Hematopoietic multipotent progenitor cell treated with erythropoietin and hydrocortisone succinate and interleukin-3 and kit ligand, for 15 days (in vitro differentiated cells): ENCODE measurements around the gene IPO5.
"Not testable (repeated sequence)": the region's sequence is repeated elsewhere in the genome, so short reads cannot be mapped to it uniquely, and the experiment has no call there.

ENCODE experiments used
- DNase-seq: peaks from one replicate; pipeline ENCODE4 v3.0.0-alpha.2; 2015; ENCODE audit warnings: low spot score

IPO5 gene

GRCh38 chr13:97949316-97949715 lies 4.2 kb upstream of the IPO5 start:
- DNase-seq: not testable (repeated sequence)

GRCh38 chr13:97951376-97951775 lies 2.1 kb upstream of the IPO5 start:
- no peak for DNase-seq

GRCh38 chr13:97952831-97953230 lies 644 bp upstream of the IPO5 start:
- DNase-seq: not testable (repeated sequence)

- DNase-seq: no peak
Observed at GRCh38 chr13:97961340-97961739, 7.9 kb downstream of the IPO5 start.

- DNase-seq: no peak
Observed at GRCh38 chr13:97962887-97963286, 9.4 kb downstream of the IPO5 start.

- no peak for DNase-seq
Observed at GRCh38 chr13:97967226-97967625, 13.8 kb downstream of the IPO5 start.

- DNase-seq: no peak
Observed at GRCh38 chr13:97967948-97968347, 14.5 kb downstream of the IPO5 start.

GRCh38 chr13:97971519-97971918 lies 18.0 kb downstream of the IPO5 start:
- DNase-seq: no peak

GRCh38 chr13:97974773-97975172 lies 21.3 kb downstream of the IPO5 start:
- DNase-seq: no peak

- no peak for DNase-seq
Observed at GRCh38 chr13:97975280-97975847, 21.9 kb downstream of the IPO5 start.

GRCh38 chr13:97975848-97976609 lies 22.6 kb downstream of the IPO5 start:
- peak; percentile 92 for DNase-seq

GRCh38 chr13:97976610-97977521 lies 23.4 kb downstream of the IPO5 start:
- DNase-seq: no peak

GRCh38 chr13:97977982-97978381 lies 24.5 kb downstream of the IPO5 start:
- DNase-seq: no peak

- DNase-seq: no peak
Observed at GRCh38 chr13:97978651-97979050, 25.2 kb downstream of the IPO5 start.

GRCh38 chr13:97979051-97979450 lies 25.6 kb downstream of the IPO5 start:
- no peak for DNase-seq

- DNase-seq: no peak
Observed at GRCh38 chr13:97979556-97979955, 26.1 kb downstream of the IPO5 start.

- no peak for DNase-seq
Observed at GRCh38 chr13:97982286-97982685, 28.8 kb downstream of the IPO5 start.

GRCh38 chr13:97986835-97987234 lies 33.4 kb downstream of the IPO5 start:
- no peak for DNase-seq

- DNase-seq: no peak
Observed at GRCh38 chr13:97999653-98000052, 46.2 kb downstream of the IPO5 start.

- no peak for DNase-seq
Observed at GRCh38 chr13:98004107-98004506, 50.6 kb downstream of the IPO5 start.

- not testable (repeated sequence) for DNase-seq
Observed at GRCh38 chr13:98004997-98005396, 51.5 kb downstream of the IPO5 start.

GRCh38 chr13:98007001-98007400 lies 53.5 kb downstream of the IPO5 start:
- DNase-seq: no peak

- no peak for DNase-seq
Observed at GRCh38 chr13:98013241-98013640, 59.8 kb downstream of the IPO5 start.
